Measurements from ENCODE around the gene AK1.

GRCh38 chr9:127877566-127877998 lies at the start of gene AK1:
- TF ChIP-seq CTCF (conservative IDR thresholded peaks at IDR 0.05), result no peak
- TF ChIP-seq EZH2 (IDR thresholded peaks at IDR 0.05; ENCODE audit: low read depth), result no peak

All from PC-9 (cell line).